ENCODE data around the gene COG2.
"Not testable (repeated sequence)": the region's sequence is repeated elsewhere in the genome, so short reads cannot be mapped to it uniquely, and the experiment has no call there.

The COG2 gene

DNA sequence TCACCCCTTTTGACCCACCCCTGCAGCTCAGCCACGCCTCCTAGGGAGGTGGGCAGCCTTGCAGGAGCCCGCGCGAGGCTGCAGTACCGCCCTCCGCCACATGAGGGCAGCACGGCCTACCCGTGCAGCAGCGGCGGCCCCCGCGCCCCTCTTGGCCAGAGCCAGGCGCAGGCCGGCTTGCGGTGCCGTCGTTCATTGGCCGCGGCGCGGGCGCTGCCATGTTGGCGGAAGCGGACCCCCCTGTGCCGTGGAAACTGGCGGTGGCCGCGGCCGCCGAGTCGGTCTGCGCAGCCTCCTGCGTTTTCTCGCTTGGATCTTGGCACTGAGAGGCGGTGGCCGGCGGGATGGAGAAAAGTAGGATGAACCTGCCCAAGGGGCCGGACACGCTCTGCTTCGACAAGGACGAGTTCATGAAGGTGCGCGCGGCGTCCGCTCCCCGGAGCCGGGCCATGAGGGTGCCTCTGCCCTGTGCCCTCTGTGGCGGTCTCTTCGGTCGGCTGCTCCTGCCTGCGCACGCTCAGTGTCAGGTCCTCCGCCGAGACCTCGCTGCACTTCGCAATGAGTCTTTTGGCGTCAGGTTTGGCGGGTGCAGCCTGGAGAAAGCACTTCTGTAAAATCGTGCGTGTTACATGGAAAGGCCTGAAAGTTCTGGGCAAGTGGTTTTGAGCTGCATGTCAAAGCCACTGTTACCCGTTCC is at the start of gene COG2:
COG2 (plus strand) TSS at position 219 of the 697 bp plus-strand sequence; CDS start at position 345, 126 bp downstream.
- DNase-seq (ENCODE audit: low read depth in 3 of 3): peak; percentile 92 to 96 (median 95)

DNA sequence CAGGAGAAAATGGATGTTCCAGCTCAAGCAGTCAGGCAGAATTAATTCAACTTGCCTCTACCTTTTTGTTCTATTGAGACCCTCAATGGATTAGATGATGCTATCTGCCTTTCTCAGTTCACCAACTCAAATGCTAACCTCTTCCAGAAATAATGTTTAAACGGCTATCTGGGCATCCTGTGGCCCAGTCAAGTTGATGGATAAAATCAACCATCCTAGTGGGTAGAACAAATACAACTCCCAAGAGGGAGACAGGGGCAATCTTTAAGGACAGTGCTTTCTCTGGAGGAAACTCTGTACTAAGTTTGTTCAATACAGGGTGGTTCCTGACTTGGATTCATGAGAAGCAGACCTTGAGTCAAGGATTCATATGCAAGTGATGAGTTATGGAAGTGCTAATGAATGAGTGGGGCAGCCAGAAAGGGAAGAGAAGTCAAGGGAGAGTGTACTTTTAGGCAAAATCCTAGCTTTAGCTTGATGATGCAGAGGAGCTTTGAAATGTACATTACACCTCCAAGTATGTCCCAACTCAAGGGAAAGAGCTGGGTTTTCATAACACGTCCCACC is 49.4 kb upstream of the COG2 start:
- DNase-seq (ENCODE audit: low read depth in 3 of 3): no peak

- no peak for DNase-seq (ENCODE audit: low read depth in 3 of 3)
Observed at GRCh38 chr1:230594214-230594773, 48.0 kb upstream of the COG2 start.

- DNase-seq (ENCODE audit: low read depth in 3 of 3): no peak
Observed at GRCh38 chr1:230595181-230595580, 47.1 kb upstream of the COG2 start.

DNA sequence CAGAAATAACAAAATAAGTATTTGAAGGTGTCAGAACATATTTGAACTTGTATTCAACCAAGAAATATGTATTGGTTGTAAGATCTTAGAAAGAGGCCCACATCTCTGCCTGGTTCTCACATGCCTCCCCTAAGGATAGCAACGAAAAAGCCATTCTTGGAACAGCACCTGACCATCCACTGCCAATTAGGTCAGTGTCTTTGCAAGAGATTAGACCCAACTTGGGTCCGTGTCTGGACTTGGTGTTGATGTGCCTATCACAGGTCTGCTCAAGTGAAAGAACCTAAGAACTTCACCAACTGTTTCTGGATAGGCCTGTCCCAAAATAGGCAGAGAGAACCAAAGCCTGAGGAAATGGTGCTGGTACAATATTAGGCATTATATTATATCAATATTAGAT is 46.0 kb upstream of the COG2 start:
- no peak for DNase-seq (ENCODE audit: low read depth in 3 of 3)

GRCh38 chr1:230598745-230599144 is 43.5 kb upstream of the COG2 start:
- no peak for DNase-seq (ENCODE audit: low read depth in 3 of 3)

GRCh38 chr1:230599926-230600656 is 42.2 kb upstream of the COG2 start:
- DNase-seq (ENCODE audit: low read depth in 3 of 3): no peak

- DNase-seq (ENCODE audit: low read depth in 3 of 3): not testable (repeated sequence)
Observed at GRCh38 chr1:230600657-230601400, 41.5 kb upstream of the COG2 start.

GRCh38 chr1:230609208-230609607 is 33.1 kb upstream of the COG2 start:
- no peak for DNase-seq (ENCODE audit: low read depth in 3 of 3)

- DNase-seq (ENCODE audit: low read depth in 3 of 3): no peak
Observed at GRCh38 chr1:230610589-230610988, 31.7 kb upstream of the COG2 start.

DNA sequence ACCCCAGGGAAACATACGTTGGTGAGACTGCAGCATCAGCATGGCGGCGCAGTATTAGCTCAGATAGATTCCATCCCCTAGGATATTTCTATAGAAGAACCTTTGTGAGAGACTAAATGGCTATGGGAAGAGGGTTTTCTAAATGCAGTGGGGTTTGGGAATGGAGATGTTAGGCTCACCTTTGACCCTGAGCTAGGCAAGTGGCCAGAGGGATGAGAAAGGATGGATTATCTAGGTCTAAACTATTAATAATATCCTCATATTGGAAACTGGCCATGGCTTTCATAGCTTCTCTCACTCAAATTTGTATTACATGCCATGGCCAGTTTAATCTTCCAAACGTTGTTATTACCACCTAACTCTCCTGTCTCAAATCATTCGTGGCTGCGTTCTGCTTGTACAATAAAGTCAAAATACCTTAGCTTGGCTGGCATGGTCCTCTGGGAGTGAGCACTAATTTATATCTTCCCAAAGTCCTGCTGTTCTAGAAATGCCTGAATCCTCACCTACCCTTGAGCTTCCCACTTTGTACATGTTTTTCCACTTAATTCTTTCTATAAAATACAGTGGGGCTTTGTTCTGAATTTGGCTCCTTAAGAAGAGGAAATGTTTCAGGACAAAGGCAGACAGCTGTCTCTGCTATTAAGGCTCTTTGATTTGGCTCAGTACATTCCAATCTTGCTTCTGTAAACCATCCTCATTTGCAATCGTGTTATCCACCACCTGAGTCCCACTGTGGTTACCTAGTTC is 31.0 kb upstream of the COG2 start:
- no peak for DNase-seq (ENCODE audit: low read depth in 3 of 3)

DNA sequence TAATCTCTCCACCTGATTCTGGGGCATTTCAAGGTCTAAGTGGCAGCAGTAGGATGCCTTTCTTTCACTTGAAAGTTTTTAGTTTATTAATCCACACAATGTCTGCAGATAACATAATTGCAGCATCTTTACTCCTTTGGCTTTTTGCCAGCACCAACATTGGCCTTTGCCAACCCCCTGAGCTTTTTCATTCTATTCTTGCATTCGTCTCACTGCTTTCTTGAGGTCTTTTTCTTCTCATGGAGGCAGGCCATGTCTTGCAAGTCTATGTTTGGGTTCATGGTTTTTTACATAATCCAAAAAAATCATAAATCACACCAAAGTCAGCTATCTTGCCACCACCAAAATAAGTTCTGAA is 30.4 kb upstream of the COG2 start:
- no peak for DNase-seq (ENCODE audit: low read depth in 3 of 3)

- DNase-seq (ENCODE audit: low read depth in 3 of 3): no peak
Observed at GRCh38 chr1:230612651-230613050, 29.6 kb upstream of the COG2 start.

DNA sequence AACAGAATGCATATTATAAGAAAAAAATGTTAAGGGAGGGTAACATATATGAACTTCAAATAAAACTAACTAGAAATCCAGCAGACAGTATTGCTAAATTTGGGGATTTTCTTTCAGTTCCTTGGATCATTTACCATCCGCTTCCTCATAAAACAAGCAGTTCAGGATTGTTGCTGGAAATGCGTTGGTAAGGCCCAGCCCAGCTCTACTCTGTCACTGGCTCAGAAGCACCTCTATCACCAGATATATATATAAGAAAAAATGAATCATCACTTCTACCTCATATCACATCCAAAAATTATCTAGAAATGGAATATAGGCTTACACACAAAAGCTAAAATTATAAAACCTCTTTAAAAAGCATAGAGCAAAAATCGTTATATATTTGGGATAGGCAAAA is 28.2 kb upstream of the COG2 start:
- no peak for DNase-seq (ENCODE audit: low read depth in 3 of 3)

DNA sequence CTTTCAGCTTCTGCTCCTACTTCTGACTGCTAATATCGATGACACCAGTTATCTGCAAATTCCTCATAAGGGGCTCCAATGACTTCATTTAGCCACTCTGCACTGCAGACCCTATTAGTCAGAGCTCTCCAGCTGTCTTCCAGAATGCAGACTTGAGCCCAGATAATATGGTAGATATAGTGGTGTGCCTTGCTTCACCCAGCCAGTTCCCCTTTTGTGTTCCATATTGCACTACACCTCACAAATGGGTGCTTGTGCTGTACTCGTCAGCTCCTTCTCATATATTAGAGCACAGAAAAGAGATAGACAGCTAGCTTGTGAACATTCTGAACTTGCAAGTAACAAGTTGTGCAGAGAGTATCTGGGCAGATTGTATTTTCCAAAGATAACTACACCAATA is 23.7 kb upstream of the COG2 start:
- DNase-seq (ENCODE audit: low read depth in 3 of 3): no peak

GRCh38 chr1:230620649-230621323 is 21.5 kb upstream of the COG2 start:
- DNase-seq (ENCODE audit: low read depth in 3 of 3): no peak

DNA sequence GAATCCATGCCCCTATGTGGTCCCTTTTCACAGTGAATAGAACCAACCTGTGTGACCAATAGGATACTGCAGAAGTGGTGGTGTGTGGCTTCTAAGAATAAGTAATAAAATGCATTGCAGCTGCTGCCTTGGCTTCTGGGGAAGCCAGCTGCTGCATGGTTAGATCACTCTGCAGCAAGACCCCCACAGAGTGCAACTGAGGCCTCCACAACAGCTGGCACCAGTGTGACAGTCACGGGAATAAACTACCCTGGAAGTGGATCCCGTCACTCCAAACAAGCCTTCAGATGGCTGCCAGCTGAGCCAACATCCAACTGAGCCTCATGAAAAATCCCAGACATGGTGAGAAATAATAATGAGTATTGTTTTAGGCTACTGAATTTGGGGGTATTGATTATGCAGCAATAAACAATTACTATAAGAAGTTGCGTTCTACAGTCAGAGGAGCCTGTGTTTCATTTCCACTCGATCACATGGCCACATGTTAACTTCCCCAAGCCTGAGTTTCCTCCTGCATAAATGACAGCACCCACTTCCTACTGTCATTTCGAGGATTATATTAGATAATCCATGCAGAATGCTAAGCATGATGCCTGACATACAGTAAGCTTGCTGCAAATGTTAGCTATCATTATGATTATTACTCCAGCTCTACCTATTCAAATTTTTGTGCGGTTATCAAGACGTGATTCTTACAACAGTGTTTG is 20.8 kb upstream of the COG2 start:
- DNase-seq (ENCODE audit: low read depth in 3 of 3): no peak

GRCh38 chr1:230622151-230622550 is 20.1 kb upstream of the COG2 start:
- DNase-seq (ENCODE audit: low read depth in 3 of 3): no peak

DNA sequence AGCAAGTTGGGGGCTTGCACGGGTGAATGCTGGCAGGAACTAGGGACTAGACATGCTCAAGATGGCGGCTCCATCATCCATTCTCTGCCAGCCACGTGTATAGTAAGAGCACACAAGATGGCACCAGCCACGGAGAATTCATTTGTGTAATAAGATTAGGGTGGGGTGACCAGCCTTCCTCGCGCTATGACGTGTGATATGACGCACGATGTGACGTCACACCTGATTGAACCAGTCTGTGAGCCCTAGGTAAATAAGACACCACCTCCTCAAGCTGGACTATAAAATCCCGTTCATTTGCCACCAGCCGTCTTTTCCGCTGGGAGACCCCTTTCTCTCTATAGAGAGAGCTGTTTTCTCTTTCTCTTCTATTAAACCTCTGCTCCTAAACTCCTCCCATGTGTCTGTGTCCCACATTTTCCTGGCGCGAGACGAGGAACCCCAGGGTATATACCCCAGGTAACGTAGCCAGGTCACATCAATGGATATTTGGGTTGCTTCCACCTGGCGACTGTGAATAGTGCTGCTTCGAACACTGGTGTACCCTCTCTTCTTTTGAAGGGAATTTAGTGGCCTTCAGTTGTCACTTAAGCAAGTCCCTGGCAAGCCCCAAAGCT is 18.1 kb upstream of the COG2 start:
- no peak for DNase-seq (ENCODE audit: low read depth in 3 of 3)

DNA sequence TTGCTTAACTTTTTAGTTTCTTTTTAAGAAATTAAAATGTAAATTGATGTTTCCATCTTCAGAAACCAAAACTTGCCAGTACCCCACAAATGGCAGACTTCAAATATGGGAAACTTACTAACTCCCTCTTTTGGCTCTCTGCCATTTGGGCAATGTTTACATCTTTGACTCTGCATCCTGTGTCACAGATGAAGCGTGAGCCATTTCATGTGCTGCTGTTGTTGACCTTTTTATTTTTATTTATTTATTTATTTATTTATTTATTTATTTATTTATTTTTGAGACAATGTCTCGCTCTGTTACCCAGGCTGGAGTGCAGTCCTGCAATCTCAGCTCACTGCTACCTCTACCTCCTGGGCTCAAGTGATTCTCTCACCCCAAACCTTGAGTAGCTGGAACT is 16.0 kb upstream of the COG2 start:
- no peak for DNase-seq (ENCODE audit: low read depth in 3 of 3)

Data from stimulated activated CD4-positive, alpha-beta T cell treated with anti-CD3 and anti-CD28 coated beads, TNF-alpha, amount 100 ng/mL, for 24 hours (primary cell).